Immature natural killer cell (primary cell): ENCODE results near the gene GPR37L1. TPM values are rescaled to one million over a fixed set of nuclear protein-coding genes. Genes with fewer than 3 reads are reported as not detected.

Experiments used
- DNase-seq, 3 donors: peaks; one replicate each; pipeline ENCODE4 v3.0.0; 2022; ENCODE audit warnings: mixed read lengths in 1 of 3
- H3K27ac Mint-ChIP-seq, 6 donors: one replicate each; pipeline ENCODE4 v1.8.0; 2020; ENCODE audit warnings: mixed read lengths in 6 of 6, mild to moderate bottlenecking in 5 of 6, inconsistent platforms in 4 of 6, moderate library complexity in 3 of 6
- H3K27me3 Mint-ChIP-seq, 3 donors: one replicate each; pipeline ENCODE4 v1.8.0; 2020 to 2021; ENCODE audit warnings: low read depth in 3 of 3, mild to moderate bottlenecking in 3 of 3, mixed read lengths in 3 of 3, moderate library complexity in 3 of 3, inconsistent platforms in 1 of 3
- H3K36me3 Mint-ChIP-seq, 3 donors: one replicate each; pipeline ENCODE4 v1.8.0; 2020; ENCODE audit warnings: mixed read lengths in 3 of 3, inconsistent platforms in 2 of 3, mild to moderate bottlenecking in 2 of 3
- H3K4me1 Mint-ChIP-seq, 2 donors: one replicate each; pipeline ENCODE4 v1.8.0; 2020; ENCODE audit warnings: inconsistent platforms in 2 of 2, mild to moderate bottlenecking in 2 of 2, mixed read lengths in 2 of 2, moderate library complexity in 1 of 2
- H3K4me3 Mint-ChIP-seq, 5 donors: one replicate each; pipeline ENCODE4 v1.8.0; 2020; ENCODE audit warnings: mild to moderate bottlenecking in 5 of 5, mixed read lengths in 5 of 5, inconsistent platforms in 3 of 5, moderate library complexity in 3 of 5
- H3K9me3 Mint-ChIP-seq, 6 donors: one replicate each; pipeline ENCODE4 v1.8.0; 2020; ENCODE audit warnings: mild to moderate bottlenecking in 6 of 6, mixed read lengths in 6 of 6, inconsistent platforms in 4 of 6, moderate library complexity in 3 of 6
- polyA plus RNA-seq, 3 donors: library from polyadenylated mRNA; unstranded; fragments of 300-500 nt; fragmentation: Illumina TruSeq; gene quantifications; one replicate each; pipeline ENCODE4 v1.2.3, GENCODE V29; 2021

The GPR37L1 gene
- polyA plus RNA-seq, 3 donors from 2014 or later: 0.10 to 0.16 TPM; not detected in 1

- peaks cover 12 to 22% (median 17%) of the 10 kb centered on the region in 3 donors for H3K36me3 Mint-ChIP-seq
- peaks cover 82 to 88% of the 10 kb centered on the region in 2 donors for H3K4me1 Mint-ChIP-seq
- H3K9me3 Mint-ChIP-seq: peaks cover 0 to 1% (median 0%) of the 10 kb centered on the region in 6 donors
- H3K27me3 Mint-ChIP-seq: peaks cover 7 to 18% (median 10%) of the 10 kb centered on the region in 3 donors
- no peak for DNase-seq
- peak overlapping the region; percentile 93 to 100 (median 100) for H3K27ac Mint-ChIP-seq
- peak overlapping the region; percentile 96 to 98 (median 98) for H3K4me3 Mint-ChIP-seq
Measured at GRCh38 chr1:202158810-202159533, 36.3 kb downstream of the GPR37L1 start.

GRCh38 chr1:202159534-202160371 is 37.0 kb downstream of the GPR37L1 start:
- peaks cover 88 to 92% of the 10 kb centered on the region in 2 donors for H3K4me1 Mint-ChIP-seq
- peak overlapping the region; percentile 93 to 100 (median 100) for H3K27ac Mint-ChIP-seq
- DNase-seq: peak; percentile 74 to 76 (median 75)

GRCh38 chr1:202160377-202160940 is 37.7 kb downstream of the GPR37L1 start, which contains the start of gene PTPN7:
TSS of gene PTPN7 (minus strand) at chr1:202160602. CDS start at chr1:202159402, 1,200 bp downstream.
- peaks cover 0 to 1% (median 0%) of the 10 kb centered on the region in 6 donors for H3K9me3 Mint-ChIP-seq
- peak within 1 kb of the TSS; percentile 93 to 100 (median 100) for H3K27ac Mint-ChIP-seq
- peaks cover 88% of the 10 kb centered on the region in 2 donors for H3K4me1 Mint-ChIP-seq
- DNase-seq: peak; percentile 73 to 79 (median 79)
- peaks cover 7 to 18% (median 10%) of the 10 kb centered on the region in 3 donors for H3K27me3 Mint-ChIP-seq
- peak within 1 kb of the TSS; percentile 96 to 98 (median 98) for H3K4me3 Mint-ChIP-seq
- peaks cover 6 to 11% (median 8%) of the 10 kb centered on the region in 3 donors for H3K36me3 Mint-ChIP-seq

More at GRCh38 chr1:202159534-202160371, 37.0 kb downstream of the GPR37L1 start:
- peaks cover 0 to 1% (median 0%) of the 10 kb centered on the region in 6 donors for H3K9me3 Mint-ChIP-seq
- H3K36me3 Mint-ChIP-seq: peaks cover 9 to 18% (median 15%) of the 10 kb centered on the region in 3 donors
- peaks cover 7 to 18% (median 10%) of the 10 kb centered on the region in 3 donors for H3K27me3 Mint-ChIP-seq
- H3K4me3 Mint-ChIP-seq: peak overlapping the region; percentile 96 to 98 (median 98)

- DNase-seq: no peak
- peak overlapping the region; percentile 96 to 98 (median 98) for H3K4me3 Mint-ChIP-seq
- peaks cover 0 to 1% (median 0%) of the 10 kb centered on the region in 6 donors for H3K9me3 Mint-ChIP-seq
- peaks cover 79 to 87% of the 10 kb centered on the region in 2 donors for H3K4me1 Mint-ChIP-seq
- H3K27ac Mint-ChIP-seq: peak overlapping the region; percentile 93 to 100 (median 100)
- H3K36me3 Mint-ChIP-seq: peaks cover 0 to 4% (median under 1%) of the 10 kb centered on the region in 3 donors
- H3K27me3 Mint-ChIP-seq: peaks cover 7 to 16% (median 10%) of the 10 kb centered on the region in 3 donors
Measured at GRCh38 chr1:202161151-202162046, 38.7 kb downstream of the GPR37L1 start.

- Mint-ChIP-seq H3K9me3 (peaks cover 0 to 1% (median 0%) of the 10 kb centered on the region in 6 donors), H3K4me3 (peak overlapping the region in 4 of 5 donors; percentile 60 to 98 (median 86))
- DNase-seq: peak; percentile 33 to 45 (median 34)
Measured at GRCh38 chr1:202162047-202162417, 39.3 kb downstream of the GPR37L1 start.

GRCh38 chr1:202162418-202163280 is 39.9 kb downstream of the GPR37L1 start:
- Mint-ChIP-seq H3K27ac (peak overlapping the region; percentile 79 to 100 (median 90)), H3K27me3 (peaks cover 7 to 16% (median 10%) of the 10 kb centered on the region in 3 donors), H3K4me1 (peaks cover 73 to 82% of the 10 kb centered on the region in 2 donors), H3K9me3 (peaks cover 0 to 1% (median 0%) of the 10 kb centered on the region in 6 donors), H3K4me3 (peak overlapping the region; percentile 60 to 98 (median 77)), H3K36me3 (no peaks in the 10 kb centered on the region)
- no peak for DNase-seq

More at GRCh38 chr1:202162047-202162417, 39.3 kb downstream of the GPR37L1 start:
- Mint-ChIP-seq H3K36me3 (peaks cover 0 to 3% (median 0%) of the 10 kb centered on the region in 3 donors), H3K27me3 (peaks cover 7 to 16% (median 10%) of the 10 kb centered on the region in 3 donors), H3K27ac (peak overlapping the region; percentile 89 to 100 (median 95)), H3K4me1 (peaks cover 78 to 85% of the 10 kb centered on the region in 2 donors)

- peak overlapping the region; percentile 53 to 100 (median 91) for H3K27ac Mint-ChIP-seq
- H3K4me3 Mint-ChIP-seq: peak overlapping the region in 4 of 5 donors; percentile 30 to 96 (median 65)
- H3K27me3 Mint-ChIP-seq: peaks cover 7 to 16% (median 10%) of the 10 kb centered on the region in 3 donors
- H3K9me3 Mint-ChIP-seq: peaks cover 0 to 1% (median 0%) of the 10 kb centered on the region in 6 donors
- H3K36me3 Mint-ChIP-seq: no peaks in the 10 kb centered on the region
- peaks cover 64 to 73% of the 10 kb centered on the region in 2 donors for H3K4me1 Mint-ChIP-seq
- DNase-seq: no peak
Measured at GRCh38 chr1:202163281-202164270, 40.9 kb downstream of the GPR37L1 start.

- peak overlapping the region; percentile 54 to 91 (median 78) for H3K27ac Mint-ChIP-seq
- H3K36me3 Mint-ChIP-seq: no peaks in the 10 kb centered on the region
- H3K27me3 Mint-ChIP-seq: peaks cover 7 to 15% (median 7%) of the 10 kb centered on the region in 3 donors
- peaks cover 0 to under 1% (median 0%) of the 10 kb centered on the region in 6 donors for H3K9me3 Mint-ChIP-seq
- peaks cover 55 to 64% of the 10 kb centered on the region in 2 donors for H3K4me1 Mint-ChIP-seq
- peak; percentile 63 to 77 (median 71) for DNase-seq
- peak overlapping the region; percentile 17 to 82 (median 71) for H3K4me3 Mint-ChIP-seq
Measured at GRCh38 chr1:202164271-202165037, 41.7 kb downstream of the GPR37L1 start.

GRCh38 chr1:202165267-202165941 is 42.7 kb downstream of the GPR37L1 start:
- Mint-ChIP-seq H3K27ac (peak overlapping the region in 5 of 6 donors; percentile 5 to 91 (median 74)), H3K36me3 (no peaks in the 10 kb centered on the region), H3K9me3 (no peaks in the 10 kb centered on the region), H3K27me3 (peaks cover under 1 to 6% (median 2%) of the 10 kb centered on the region in 3 donors), H3K4me1 (peaks cover 46 to 55% of the 10 kb centered on the region in 2 donors), H3K4me3 (peak overlapping the region in 4 of 5 donors; percentile 17 to 82 (median 70))
- no peak for DNase-seq
